ENCODE results near the gene INPP4A.

Gene INPP4A

DNA sequence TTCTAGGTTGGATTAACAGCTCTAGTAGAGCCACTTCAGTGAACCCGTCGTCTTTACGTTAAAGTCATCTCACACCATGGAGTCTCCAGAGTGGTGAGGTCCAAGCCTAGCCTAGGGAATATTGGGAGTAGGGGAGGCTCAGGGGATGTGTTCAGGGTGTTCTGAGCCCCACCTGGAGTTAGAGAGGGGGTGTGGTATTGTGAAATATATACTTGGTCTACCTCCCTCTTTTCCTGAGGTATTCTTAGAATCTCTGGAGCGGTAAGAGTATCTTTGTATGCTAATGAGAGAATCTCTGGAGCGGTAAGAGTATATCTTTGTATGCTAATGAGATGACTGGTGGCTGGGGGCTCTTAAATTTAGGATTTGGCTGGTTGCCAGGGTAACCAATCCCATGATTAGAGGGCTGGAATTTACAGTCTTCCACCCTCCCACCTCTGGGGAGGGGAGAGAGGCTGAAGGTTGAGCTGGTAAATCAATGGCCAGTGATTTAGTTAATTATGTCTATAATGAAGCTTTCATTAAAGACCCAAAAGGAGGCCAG is 69.5 kb downstream of the INPP4A start:
- DNase-seq (ENCODE audit: low read depth, low spot score), result no peak

DNA sequence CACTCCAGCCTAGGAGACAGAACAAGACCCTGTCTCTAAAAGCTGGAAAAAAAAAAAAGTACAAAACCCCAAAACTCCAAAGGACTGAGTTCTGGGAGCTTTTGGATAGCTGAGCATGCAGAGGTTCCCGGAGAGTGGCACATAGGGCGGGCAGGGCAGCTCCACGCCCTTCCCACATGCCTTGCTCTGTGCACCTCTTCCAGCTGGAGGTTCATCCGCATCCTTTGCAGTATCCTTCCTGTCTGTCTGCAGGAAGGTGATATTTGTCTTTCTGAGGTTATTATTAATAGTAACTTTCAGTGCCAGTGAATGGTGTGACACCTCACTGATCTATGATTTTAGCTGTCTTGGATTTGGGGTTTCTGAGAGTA is 70.2 kb downstream of the INPP4A start:
- no peak for DNase-seq (ENCODE audit: low read depth, low spot score)

GRCh38 chr2:98515250-98515991 is 70.8 kb downstream of the INPP4A start:
- DNase-seq (ENCODE audit: low read depth, low spot score), result no peak

DNA sequence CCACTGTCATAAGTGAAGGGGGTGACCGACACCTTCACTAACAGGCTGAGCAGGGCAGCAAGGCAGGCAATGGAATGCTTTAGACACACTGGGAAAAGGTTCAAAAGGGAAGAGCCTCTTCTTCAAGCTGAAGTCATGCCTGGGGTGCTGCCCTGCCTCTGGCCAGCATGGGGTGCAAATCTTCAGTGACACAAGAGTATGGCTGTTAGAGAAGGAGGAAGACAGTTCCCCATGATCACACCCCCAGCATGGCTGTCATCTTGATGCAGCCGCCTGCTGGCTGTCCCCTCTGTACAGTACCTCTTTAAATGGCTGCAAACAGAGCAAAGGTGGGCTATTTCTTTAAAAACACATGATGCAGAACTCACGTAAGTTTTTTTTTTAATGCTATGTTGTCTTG is 71.9 kb downstream of the INPP4A start:
- no peak for DNase-seq (ENCODE audit: low read depth, low spot score)

DNA sequence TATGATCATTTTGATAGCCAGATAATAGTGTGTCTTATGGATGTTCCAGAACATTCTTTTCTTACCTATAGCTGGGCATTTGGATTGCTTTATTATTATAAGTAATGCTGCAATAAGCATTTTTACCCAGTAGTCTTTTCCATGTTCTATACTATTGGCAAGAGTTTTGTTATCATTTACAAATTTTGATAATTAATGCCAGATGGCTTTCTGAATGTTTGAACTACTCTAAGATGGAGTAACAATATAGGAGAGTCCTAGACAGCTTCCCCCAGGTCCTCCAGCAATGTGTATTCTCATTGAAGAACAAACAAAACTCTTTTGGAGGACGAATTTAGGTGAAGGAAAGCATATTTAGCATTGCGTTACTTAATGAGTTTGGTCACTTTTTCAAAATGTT is 73.0 kb downstream of the INPP4A start:
- no peak for DNase-seq (ENCODE audit: low read depth, low spot score)

DNA sequence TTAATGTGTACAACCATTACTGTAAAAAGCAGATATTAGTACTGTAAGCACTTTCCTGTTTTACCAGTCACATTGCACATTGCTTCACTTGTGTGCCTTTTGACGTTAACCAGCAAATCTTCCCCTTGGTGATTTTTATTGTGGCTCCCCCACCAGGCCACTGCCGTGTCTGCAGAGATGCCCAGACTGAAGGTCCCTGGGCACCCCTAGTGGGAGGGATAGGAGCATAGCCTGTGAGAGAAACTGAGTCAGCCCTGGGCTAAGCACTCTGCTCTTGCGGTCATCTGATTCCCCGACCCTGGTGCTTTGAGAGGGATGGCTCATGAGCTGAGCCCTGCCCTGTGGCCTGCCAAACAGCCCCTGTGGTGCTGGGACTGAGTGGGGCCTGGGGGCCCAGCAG is 73.4 kb downstream of the INPP4A start:
- DNase-seq (ENCODE audit: low read depth, low spot score), result peak; percentile 19

DNA sequence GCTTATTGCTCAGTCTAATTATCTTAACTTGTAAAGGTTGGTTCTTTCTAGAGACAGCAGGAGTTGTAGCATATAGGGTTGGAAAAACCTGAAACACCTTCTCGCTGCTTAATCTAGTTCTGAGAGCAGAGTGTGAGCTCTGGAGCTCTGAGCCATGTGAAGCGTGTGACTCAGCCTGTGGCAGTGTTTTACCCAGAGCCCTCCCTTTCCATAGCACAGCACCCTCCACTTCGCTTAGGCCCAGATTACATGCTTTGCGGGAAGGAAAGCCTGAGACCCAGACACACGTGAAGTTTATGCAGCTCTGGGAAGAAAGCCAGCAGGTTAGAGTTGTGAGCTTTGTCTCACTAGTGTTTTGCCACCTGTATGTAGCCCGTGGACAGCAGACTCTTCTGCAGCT is 74.5 kb downstream of the INPP4A start:
- DNase-seq (ENCODE audit: low read depth, low spot score), result no peak

- no peak for DNase-seq (ENCODE audit: low read depth, low spot score)
Measured at GRCh38 chr2:98519851-98520250, 75.2 kb downstream of the INPP4A start.

- DNase-seq (ENCODE audit: low read depth, low spot score), result no peak
Measured at GRCh38 chr2:98520806-98521205, 76.1 kb downstream of the INPP4A start.

DNA sequence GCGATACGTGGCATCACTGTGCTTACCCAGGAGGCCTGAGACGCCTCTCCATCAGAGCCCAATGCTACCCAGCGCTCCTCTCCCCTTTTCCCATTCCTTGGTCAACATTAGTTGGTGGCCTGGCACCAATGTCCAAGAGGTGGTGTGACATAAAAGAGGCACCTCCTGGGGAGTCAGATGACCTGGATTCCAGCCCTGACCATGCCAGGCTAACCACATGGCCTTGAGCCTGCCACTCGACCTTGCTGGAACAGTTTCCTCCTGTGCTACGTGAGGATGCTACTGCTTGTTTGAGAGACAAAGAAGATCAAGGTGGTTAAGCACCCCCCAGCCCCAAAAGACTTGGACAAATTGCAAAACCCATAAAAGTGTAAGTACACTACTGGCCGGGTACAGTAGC is 76.6 kb downstream of the INPP4A start:
- DNase-seq (ENCODE audit: low read depth, low spot score), result no peak

- DNase-seq (ENCODE audit: low read depth, low spot score), result no peak
Measured at GRCh38 chr2:98522854-98523253, 78.2 kb downstream of the INPP4A start.

- no peak for DNase-seq (ENCODE audit: low read depth, low spot score)
Measured at GRCh38 chr2:98524168-98524567, 79.5 kb downstream of the INPP4A start.

GRCh38 chr2:98528349-98528748 is 83.7 kb downstream of the INPP4A start:
- DNase-seq (ENCODE audit: low read depth, low spot score), result no peak

DNA sequence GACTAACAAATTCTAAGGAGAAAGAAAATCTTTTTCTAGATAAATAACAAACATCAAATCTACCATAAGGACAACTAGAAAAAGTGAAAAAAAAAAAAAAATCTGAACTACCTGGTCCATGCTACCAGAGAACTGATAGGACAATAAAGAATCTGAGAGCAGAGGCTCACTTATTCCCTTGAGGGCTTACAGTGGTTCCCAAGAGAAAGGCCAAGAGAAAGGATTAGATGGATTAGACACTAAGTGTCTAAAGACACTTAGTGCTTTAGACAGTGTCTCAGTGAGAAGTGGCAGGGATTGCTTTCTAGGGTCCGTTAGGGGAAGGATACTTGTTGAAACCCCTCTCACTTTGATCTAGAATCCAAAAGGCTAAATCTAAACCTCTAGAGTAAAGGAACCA is 85.5 kb downstream of the INPP4A start:
- DNase-seq (ENCODE audit: low read depth, low spot score), result no peak

- DNase-seq (ENCODE audit: low read depth, low spot score), result no peak
Measured at GRCh38 chr2:98532756-98533155, 88.1 kb downstream of the INPP4A start.

DNA sequence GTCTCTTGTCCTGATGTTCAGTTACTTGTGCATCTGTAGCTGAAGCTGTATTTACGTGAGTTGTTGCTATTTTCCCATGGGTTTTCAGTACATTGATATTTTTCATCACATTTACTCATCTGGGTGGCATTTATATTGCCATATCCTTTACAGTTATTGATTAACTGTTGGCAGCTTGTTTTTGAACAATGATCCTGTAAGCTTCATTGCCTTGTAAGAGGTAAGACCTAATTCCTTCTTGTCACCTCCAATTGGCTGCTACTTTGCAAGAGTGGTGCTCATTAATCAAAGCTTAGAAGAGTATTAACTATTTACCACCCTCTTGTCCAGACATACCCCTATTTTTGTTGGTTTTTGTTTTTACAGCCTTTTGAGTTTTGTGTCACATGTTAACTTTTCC is 88.9 kb downstream of the INPP4A start:
- DNase-seq (ENCODE audit: low read depth, low spot score), result no peak

DNA sequence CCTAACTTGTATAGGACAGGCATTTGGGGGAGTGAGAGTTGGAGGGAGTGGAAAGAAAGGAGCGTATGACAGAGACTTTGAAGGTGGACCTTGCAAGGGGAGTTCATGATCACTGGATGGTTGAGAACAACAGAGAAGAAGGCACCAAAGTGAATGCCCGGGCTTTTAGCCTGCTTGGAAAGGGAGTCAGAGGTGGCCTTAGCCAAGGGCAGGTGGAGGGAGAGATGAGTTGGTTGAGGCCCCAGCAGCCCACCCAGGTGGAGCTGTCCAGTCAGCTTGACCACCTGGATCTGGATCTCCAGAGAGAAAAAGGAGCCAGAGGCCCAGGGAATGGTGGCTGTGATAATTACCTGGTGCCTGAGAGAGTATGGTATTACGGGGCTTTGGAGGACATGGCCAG is 90.1 kb downstream of the INPP4A start:
- no peak for DNase-seq (ENCODE audit: low read depth, low spot score)

- no peak for DNase-seq (ENCODE audit: low read depth, low spot score)
Measured at GRCh38 chr2:98535971-98536677, 91.5 kb downstream of the INPP4A start.

GRCh38 chr2:98537390-98538126 is 92.9 kb downstream of the INPP4A start:
- DNase-seq (ENCODE audit: low read depth, low spot score), result no peak

- DNase-seq (ENCODE audit: low read depth, low spot score), result no peak
Measured at GRCh38 chr2:98538280-98539041, 93.8 kb downstream of the INPP4A start.

DNA sequence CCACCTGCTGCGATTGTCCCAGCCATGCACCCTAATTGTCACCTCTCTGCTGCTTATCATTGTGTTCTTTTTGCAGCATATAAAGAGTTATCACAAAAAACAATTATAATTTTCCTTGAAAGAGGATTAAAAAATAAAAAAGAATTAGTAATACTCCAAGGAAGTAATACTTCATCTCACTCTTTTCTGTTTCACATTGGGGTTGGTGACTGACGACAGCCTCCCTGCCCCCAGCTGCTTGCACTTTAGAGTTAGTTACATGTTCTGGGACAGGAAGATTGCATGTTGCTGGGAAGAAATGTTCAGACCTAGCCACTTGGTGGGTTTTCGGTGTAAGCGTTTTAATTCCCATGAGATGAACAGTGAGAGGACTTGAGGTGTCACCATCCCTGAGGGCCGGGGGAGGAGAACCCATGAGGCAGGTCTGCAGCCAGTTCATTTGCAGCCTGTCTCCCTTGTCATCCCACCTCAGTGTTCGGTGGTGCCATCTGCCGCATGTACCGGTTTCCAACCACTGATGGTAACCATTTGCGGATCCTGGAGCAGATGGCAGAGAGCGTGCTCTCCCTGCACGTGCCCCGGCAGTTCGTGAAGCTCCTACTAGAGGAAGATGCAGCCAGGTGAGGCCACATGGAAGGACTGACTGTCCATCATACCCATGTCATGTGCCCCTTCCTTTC is 94.5 kb downstream of the INPP4A start:
- DNase-seq (ENCODE audit: low read depth, low spot score), result no peak
